Subcutaneous adipose tissue (tissue), 4 donors: Measurements from ENCODE around the gene SPSB1. TPM values are rescaled to one million over a fixed set of nuclear protein-coding genes. Genes with fewer than 3 reads are reported as not detected.

Experiments
- CTCF ChIP-seq: fragments of 450-650 bp; IDR thresholded peaks from one replicate; pipeline ENCODE4 v1.5.1; 2016; ENCODE audit warnings: low read depth, mild to moderate bottlenecking, control low read depth, antibody characterized with exemption, moderate library complexity
- total RNA-seq, 4 donors: library from RNA; depleted of rRNA; stranded (reverse); fragments of >200 nt; gene quantifications; one replicate each; pipeline ENCODE4 v1.1.0, GENCODE V29; 2016

The SPSB1 gene
- total RNA-seq, 4 donors from 2014 or later: 39.8 to 87.8 (median 53.6) TPM

GRCh38 chr1:9317591-9318417 is 25.1 kb downstream of the SPSB1 start:
- no peak for TF ChIP-seq CTCF

GRCh38 chr1:9319208-9319788 is 26.6 kb downstream of the SPSB1 start:
- no peak for TF ChIP-seq CTCF

GRCh38 chr1:9319789-9320519 is 27.3 kb downstream of the SPSB1 start:
- TF ChIP-seq CTCF: no peak

GRCh38 chr1:9320520-9321479 is 28.1 kb downstream of the SPSB1 start:
- TF ChIP-seq CTCF: no peak

GRCh38 chr1:9321480-9321849 is 28.8 kb downstream of the SPSB1 start:
- no peak for TF ChIP-seq CTCF

GRCh38 chr1:9321986-9322660 is 29.4 kb downstream of the SPSB1 start:
- no peak for TF ChIP-seq CTCF
